Osteocyte (in vitro differentiated cells): ENCODE results near the gene BOD1L1. TPM values are rescaled to one million over a fixed set of nuclear protein-coding genes. Genes with fewer than 3 reads are reported as not detected.

Experiments
- DNase-seq: peaks from one replicate; pipeline ENCODE4 v3.0.0; 2021; ENCODE audit warnings: mixed read lengths; ENCODE audit not compliant: unreplicated experiment; ENCODE audit errors: extremely low spot score
- H3K27ac Mint-ChIP-seq: one replicate; pipeline ENCODE4 v1.8.0; 2021; ENCODE audit warnings: mild to moderate bottlenecking, mixed read lengths; ENCODE audit not compliant: unreplicated experiment
- H3K27me3 Mint-ChIP-seq: one replicate; pipeline ENCODE4 v1.8.0; 2021; ENCODE audit warnings: mixed read lengths; ENCODE audit not compliant: unreplicated experiment
- H3K36me3 Mint-ChIP-seq: one replicate; pipeline ENCODE4 v1.8.0; 2021; ENCODE audit warnings: mixed read lengths; ENCODE audit not compliant: unreplicated experiment
- H3K4me1 Mint-ChIP-seq: one replicate; pipeline ENCODE4 v1.8.0; 2021; ENCODE audit warnings: mixed read lengths; ENCODE audit not compliant: unreplicated experiment
- H3K4me3 Mint-ChIP-seq: one replicate; pipeline ENCODE4 v1.8.0; 2021; ENCODE audit warnings: mild to moderate bottlenecking, moderate library complexity, mixed read lengths; ENCODE audit not compliant: unreplicated experiment
- H3K9me3 Mint-ChIP-seq: one replicate; pipeline ENCODE4 v1.8.0; 2021; ENCODE audit warnings: mixed read lengths; ENCODE audit not compliant: unreplicated experiment
- total RNA-seq: library from RNA; stranded (reverse); gene quantifications from 2 replicates; pipeline ENCODE4 v1.2.1, GENCODE V29; 2021
- TF ChIP-seq, protein P1 (sequence below): fragments of 200-600 bp; sonication (generic); IDR thresholded peaks from 2 replicates; pipeline ENCODE4 v1.5.0; 2021; ENCODE audit warnings: antibody characterized with exemption, mild to moderate bottlenecking, moderate library complexity

BOD1L1 gene
- total RNA-seq, 1 donor from 2014 or later, result 41.6 TPM

GRCh38 chr4:13543839-13544605, 83.5 kb downstream of the BOD1L1 start, which contains the start of gene NKX3-2:
Gene NKX3-2 (minus strand): TSS chr4:13544508. CDS start chr4:13544414, 94 bp downstream.
- Mint-ChIP-seq H3K9me3 (no peaks in the 10 kb centered on the region), H3K27me3 (peaks cover 56% of the 10 kb centered on the region), H3K27ac (peak within 1 kb of the TSS; percentile 81), H3K4me1 (peaks cover 36% of the 10 kb centered on the region), H3K4me3 (peak within 1 kb of the TSS; percentile 92), H3K36me3 (peaks cover 4% of the 10 kb centered on the region)
- DNase-seq, result no peak
- TF ChIP-seq, protein P1, sequence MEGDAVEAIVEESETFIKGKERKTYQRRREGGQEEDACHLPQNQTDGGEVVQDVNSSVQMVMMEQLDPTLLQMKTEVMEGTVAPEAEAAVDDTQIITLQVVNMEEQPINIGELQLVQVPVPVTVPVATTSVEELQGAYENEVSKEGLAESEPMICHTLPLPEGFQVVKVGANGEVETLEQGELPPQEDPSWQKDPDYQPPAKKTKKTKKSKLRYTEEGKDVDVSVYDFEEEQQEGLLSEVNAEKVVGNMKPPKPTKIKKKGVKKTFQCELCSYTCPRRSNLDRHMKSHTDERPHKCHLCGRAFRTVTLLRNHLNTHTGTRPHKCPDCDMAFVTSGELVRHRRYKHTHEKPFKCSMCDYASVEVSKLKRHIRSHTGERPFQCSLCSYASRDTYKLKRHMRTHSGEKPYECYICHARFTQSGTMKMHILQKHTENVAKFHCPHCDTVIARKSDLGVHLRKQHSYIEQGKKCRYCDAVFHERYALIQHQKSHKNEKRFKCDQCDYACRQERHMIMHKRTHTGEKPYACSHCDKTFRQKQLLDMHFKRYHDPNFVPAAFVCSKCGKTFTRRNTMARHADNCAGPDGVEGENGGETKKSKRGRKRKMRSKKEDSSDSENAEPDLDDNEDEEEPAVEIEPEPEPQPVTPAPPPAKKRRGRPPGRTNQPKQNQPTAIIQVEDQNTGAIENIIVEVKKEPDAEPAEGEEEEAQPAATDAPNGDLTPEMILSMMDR, result no peak

- H3K9me3 Mint-ChIP-seq, result no peaks in the 10 kb centered on the region
- peak overlapping the region; percentile 76 for H3K4me3 Mint-ChIP-seq
- peak overlapping the region; percentile 31 for H3K27ac Mint-ChIP-seq
- peaks cover 4% of the 10 kb centered on the region for H3K36me3 Mint-ChIP-seq
- TF ChIP-seq, protein P1, result no peak
- H3K4me1 Mint-ChIP-seq, result peaks cover 30% of the 10 kb centered on the region
- peaks cover 57% of the 10 kb centered on the region for H3K27me3 Mint-ChIP-seq
- no peak for DNase-seq
Observed at GRCh38 chr4:13543032-13543838, 84.3 kb downstream of the BOD1L1 start.

DNA sequence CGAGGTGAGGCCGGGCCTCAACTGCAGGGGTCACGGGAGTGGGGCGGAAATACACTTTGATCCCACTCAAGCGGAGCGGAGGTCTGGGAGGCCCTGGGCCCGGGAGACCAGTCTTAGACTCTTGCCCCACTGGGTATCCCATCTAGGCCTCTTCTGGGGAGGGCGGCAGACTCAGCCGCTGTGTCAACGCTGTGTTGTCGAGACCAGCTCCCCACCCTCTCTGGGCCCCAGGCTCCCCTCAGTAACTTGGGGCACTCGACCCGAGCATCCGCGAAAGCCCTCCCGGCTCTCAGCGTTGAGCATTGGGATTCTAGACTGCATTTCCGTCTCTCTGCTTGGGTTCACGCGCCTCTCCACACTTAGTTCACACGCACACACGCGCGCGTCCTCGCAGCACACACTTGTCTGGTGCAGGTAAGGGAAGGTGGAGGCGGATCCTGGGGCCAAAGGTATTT, 84.9 kb downstream of the BOD1L1 start:
- Mint-ChIP-seq H3K36me3 (peaks cover 4% of the 10 kb centered on the region), H3K4me3 (no peak overlapping the region), H3K9me3 (no peaks in the 10 kb centered on the region), H3K27me3 (peaks cover 61% of the 10 kb centered on the region), H3K4me1 (peaks cover 30% of the 10 kb centered on the region), H3K27ac (no peak overlapping the region)
- TF ChIP-seq, protein P1, result no peak
- DNase-seq, result no peak

- Mint-ChIP-seq H3K27me3 (peaks cover 66% of the 10 kb centered on the region), H3K4me1 (peaks cover 28% of the 10 kb centered on the region), H3K4me3 (no peak overlapping the region), H3K27ac (no peak overlapping the region), H3K36me3 (peaks cover 4% of the 10 kb centered on the region), H3K9me3 (no peaks in the 10 kb centered on the region)
- TF ChIP-seq, protein P1, result peak; percentile 45
- DNase-seq, result no peak
Observed at GRCh38 chr4:13541720-13542576, 85.6 kb downstream of the BOD1L1 start.
